Globus pallidus (tissue), 1 donor: ENCODE results near the gene PRDM16.

Experiments used
- DNase-seq: peaks from one replicate; pipeline ENCODE4 v3.0.0-alpha.2; 2015; ENCODE audit warnings: low spot score

Gene PRDM16

GRCh38 chr1:3412376-3412775 lies 343.4 kb downstream of the PRDM16 start:
- no peak for DNase-seq

DNA sequence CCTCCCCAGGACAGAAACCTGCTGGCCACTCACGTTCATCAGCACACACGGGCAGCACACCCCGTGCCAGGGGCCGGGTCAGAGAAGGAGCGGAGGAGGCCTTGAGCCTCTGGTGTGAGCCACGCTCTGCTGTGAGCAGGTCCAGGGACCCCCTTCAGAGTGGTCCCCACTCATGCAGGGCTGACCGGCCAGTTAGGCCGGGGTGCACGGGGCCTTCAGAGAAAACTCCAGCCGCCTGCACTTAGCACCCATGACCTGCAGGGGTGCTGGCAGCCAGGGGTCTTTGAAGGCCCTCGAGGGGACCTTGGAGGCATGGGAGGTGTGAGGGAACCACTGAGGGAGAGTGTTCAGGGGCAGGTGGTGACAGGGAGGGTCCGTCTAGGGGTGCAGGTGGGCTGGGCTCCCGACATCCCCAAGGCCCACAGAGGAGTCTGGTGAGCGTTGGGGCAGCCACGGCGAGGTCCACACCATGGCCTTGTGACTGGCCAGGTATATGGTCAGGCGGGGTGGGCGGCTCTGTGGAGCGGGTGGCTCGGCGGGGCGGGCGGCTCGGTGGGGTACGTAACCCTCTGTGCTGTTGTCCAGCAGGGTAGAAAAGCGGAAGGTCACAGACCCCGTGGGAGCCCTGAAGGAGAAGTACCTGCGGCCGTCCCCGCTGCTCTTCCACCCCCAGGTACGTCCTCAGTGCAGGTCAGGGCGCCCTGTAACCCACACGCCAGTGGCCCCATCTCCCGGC lies 345.1 kb downstream of the PRDM16 start:
- no peak for DNase-seq

- no peak for DNase-seq
These were observed 346.5 kb downstream of the PRDM16 start for GRCh38 chr1:3415260-3416090.

DNA sequence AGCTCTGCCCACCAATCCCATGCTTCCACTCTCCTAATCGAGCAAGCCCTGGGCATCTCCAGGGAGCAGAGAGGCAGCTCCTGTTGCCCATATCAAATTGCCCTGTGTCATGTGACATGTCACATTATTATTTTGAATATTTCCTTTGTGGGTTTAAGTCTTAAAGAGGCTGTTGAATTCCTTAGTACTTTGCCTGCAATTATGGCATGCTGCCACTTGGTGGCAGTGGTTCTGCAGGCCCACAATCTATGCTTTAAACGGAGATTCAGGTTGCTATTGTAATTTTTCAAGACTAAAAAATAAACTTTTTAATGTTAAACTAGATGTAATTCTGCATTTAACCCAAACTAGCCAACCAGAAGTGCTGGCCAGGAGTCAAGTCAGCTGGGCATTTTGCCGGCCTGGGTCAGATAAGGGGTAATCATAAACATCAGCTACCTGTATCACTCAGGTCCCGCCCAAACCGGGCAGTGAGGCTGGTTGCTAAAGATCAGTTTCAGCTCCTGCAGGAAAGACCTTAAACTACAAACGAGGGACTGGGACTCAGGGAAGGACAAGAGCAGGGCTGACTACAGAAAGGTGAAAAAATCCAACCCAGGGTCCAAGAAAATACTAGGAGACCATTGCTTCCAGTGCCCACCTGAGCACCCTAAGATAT lies 348.2 kb downstream of the PRDM16 start:
- DNase-seq: no peak

- no peak for DNase-seq
These were observed 348.9 kb downstream of the PRDM16 start for GRCh38 chr1:3417934-3418333.

DNA sequence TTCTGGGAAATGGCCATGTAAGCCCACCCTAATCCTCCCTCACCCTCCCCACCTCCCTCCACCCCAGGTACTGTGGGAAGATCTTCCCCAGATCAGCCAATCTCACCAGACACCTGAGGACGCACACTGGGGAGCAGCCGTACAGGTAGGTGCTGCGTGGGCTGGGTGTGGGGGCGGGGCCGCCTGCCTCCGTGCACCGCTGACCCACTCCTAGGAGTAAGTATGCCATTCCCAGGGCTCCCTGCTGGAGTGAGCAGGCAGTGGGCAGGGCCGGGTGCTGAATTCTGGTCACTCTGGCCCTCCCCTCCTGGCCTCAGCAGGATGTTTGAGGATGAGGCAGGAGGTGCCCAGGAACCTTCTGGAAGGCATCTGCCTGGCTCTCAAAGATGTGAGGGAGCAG lies 349.6 kb downstream of the PRDM16 start:
- no peak for DNase-seq

- DNase-seq: no peak
These were observed 350.6 kb downstream of the PRDM16 start for GRCh38 chr1:3419415-3420204.

DNA sequence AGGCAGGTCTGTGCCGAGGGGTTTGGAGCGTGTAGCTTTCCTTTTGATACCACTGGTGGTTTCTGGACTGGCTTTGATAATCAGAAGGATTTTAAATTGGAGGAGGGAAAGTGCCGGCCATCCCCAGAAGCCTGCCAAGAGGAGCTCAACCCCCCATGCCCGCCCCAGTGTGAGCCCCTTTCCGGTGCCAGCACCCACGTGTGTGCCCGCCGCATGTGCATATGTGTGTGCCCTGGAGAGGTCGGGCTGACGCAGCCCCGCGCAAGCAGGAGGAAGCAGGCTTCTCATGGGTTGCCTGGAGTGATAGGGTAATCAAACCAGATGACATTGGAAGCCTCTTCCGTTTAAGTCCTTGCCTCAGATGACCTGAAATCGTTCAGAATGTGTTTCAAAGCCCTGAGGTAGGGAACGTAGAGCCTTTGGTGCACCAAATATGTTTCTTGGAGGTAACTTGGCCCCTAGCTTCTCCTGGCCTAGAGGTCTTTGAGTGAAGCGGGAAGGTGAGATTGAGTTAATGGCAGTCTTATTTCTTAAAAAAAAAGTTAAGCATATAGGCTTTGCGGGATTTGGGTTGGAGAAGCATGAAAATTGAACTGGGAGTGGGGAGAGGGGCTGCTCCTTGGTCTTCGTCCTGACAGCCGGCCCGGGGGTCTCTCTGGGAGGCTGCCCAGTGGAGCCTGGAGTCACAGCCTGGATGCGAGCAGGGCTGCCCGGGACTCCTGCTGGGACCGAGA lies 351.4 kb downstream of the PRDM16 start:
- DNase-seq: no peak

DNA sequence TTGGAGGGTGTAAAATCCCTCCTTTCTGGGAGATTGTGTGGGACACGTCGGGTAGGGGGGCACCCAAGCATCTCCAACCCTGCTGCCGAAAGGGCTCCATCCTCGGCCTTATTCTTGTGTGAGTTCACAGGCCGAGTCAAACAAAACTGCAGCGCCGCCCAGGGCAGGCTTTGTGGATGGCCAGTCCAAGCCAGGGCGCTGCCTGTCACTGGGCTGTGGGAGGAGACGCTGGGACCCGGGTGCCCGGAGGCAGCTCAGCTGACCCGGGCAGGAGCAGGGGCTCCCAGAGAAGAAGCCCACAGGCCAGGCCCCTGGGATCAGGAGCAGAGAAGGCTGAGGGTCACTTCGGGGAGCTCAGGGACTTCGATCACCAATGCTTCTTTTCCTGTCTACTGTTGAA lies 353.6 kb downstream of the PRDM16 start:
- DNase-seq: no peak

DNA sequence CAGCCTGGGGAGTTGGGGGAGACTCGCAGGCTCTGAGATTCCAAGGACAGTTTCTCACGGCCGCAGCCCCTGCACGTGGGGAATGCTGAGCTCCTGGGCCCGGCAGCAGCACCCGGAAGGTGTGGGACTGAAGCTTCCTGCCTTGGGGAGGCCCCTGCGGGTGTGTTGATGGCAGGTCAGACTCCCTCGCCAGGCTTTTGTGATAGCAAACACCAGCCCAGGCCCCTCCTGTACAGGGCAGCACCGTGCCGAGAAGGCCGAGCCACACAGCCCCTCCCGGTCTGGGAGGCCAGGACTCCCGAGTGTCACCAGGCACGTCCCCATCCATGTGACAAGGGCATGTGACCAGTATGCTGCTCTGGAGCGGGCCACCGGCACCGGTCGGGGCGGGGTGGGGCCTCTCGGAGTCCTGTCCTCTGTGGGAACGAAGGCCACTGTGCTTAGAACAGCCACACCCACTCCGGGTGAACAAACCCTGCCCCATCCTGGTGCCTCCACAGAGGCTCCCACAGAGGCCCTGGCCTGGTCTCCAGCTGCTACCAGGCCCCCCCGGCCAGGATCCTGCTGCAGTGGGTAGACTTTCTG lies 354.3 kb downstream of the PRDM16 start:
- DNase-seq: peak; percentile 56

DNA sequence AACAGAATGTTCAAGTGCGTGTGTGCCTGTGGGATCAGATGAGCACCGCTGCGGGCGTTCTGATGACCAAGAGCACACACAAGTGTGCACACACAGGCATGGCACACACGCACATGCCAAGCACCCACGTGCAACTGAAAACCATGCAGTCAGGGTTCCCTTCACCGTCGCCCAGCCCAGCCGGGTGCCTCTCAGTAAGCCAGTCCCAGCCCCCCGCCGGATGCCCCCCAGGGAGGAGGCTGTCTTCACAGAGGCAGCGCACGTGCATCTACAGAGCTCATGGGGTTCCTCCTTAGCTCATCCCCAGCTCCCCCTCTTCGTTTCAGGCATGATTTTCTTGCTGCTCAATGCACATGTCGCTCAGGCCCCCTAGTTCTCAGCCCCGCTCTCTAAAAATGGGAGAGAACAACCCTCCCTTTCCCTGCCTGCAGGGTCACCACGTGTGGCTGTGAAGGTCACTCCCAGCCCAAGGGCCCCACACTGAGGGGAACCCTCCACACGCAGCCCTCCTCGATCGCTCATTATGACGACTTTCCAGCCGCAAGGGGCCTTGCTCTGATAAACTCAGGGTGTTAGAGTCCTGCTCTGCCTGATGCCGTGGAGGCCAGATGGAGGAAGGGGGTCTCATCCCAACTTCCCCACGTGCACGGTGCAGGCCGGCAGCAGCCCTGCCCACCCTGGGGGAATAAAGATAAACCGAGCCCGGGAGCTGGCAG lies 355.1 kb downstream of the PRDM16 start:
- no peak for DNase-seq

DNA sequence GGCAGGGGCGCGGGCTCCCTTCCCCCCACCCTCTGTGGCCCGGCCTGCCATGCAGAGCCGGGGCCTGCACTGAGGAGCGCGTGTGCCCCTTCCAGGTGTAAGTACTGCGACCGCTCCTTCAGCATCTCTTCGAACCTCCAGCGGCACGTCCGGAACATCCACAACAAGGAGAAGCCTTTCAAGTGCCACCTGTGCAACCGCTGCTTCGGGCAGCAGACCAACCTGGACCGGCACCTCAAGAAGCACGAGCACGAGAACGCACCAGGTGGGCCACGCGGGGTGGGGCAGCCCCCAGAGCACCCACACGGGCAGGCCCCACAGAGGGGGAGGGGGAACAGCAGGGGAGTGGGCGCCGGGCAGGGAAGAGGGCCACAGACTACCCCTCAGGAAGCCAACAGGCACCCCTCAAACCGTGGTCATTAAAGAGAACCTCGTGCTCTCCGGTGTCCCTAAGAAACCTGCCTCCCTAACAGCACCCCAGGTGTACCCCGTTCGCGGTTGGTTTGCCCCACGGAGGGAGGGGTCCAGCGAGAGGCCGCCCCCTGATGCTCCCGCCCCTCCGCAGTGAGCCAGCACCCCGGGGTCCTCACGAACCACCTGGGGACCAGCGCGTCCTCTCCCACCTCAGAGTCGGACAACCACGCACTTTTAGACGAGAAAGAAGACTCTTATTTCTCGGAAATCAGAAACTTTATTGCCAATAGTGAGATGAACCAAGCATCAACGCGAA lies 356.6 kb downstream of the PRDM16 start:
- no peak for DNase-seq

DNA sequence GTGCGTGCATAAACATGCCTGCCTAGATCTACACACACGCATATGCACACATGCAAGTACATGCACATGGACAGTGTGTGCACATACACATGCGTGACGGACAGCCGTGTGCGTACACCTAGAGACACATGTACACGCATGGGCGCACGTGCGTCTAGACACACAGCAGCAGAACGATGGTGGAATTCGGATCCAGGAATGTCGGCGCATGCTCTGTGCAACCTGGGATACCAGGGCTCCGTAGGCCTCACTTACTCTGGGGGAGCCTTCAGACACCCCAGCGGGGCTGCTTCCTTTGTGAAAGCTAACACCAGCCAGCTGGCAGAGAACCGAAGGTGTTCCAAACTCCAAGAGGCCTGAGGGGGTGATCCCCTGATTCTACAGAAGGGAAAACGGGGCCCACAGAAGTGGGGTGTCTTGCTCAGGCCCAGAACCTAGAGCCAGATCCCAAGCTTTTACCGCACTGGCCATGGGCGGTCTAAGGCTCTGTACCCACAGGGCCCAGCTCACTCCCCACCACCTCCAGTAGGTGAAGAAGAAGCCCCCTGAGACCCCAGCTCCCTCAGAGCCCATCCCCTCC lies 358.0 kb downstream of the PRDM16 start:
- no peak for DNase-seq

GRCh38 chr1:3427711-3428704 lies 359.0 kb downstream of the PRDM16 start:
- no peak for DNase-seq

GRCh38 chr1:3428899-3429298 lies 359.9 kb downstream of the PRDM16 start:
- no peak for DNase-seq

DNA sequence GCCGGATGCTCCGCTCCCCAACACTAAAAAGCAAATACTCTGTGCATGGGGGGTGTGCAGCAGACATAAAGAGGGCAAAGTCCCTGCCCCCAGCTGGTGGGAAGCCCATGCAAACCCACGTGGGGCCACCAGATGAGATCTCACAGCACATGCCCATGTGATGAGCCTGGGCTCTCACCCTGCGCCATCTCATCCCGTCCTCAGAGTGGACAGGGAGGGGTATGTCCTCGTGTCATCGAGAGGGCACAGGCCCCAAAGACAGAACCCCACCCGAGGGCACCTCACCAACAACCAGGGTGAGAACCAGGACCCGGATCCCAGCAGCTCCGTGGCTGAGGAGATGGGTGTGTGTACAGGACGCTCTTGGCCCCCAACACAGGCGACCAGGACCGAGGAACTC lies 360.3 kb downstream of the PRDM16 start:
- no peak for DNase-seq

- no peak for DNase-seq
These were observed 360.8 kb downstream of the PRDM16 start for GRCh38 chr1:3429766-3430165.

- DNase-seq: no peak
These were observed 361.4 kb downstream of the PRDM16 start for GRCh38 chr1:3430406-3430805.
